ENCODE measurements around the gene SLC35E1. TPM values are rescaled to one million over a fixed set of nuclear protein-coding genes. Genes with fewer than 3 reads are reported as not detected.

Gene SLC35E1
- total and polyA plus RNA-seq, 9 donors, result 17.6 to 39.7 (median 30.2) TPM

DNA sequence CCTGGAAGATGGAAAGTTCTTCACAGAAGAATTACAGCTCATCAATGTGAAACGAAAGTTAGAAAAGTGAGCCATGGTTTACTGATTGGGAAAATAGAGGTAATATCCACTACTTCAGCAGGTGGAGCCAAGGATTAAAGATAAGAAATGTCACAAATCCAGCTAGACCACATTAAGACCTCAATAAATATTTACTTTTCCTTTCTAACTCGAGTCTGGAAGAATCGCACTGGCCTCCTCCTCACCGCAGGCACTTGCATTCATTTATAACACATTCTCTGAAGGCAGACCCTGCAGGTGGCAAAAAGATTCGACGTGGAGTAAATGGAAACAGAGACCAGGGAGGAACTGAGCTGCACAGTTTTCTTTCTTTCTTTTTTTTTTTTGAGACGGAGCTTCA lies 7.4 kb downstream of the SLC35E1 start:
- DNase-seq, result no peak
- H3K4me1 ChIP-seq (ENCODE audit: insufficient read depth), result no peaks in the 10 kb centered on the region
- no peaks in the 10 kb centered on the region for H3K9me3 ChIP-seq
- no peak overlapping the region for H3K4me3 ChIP-seq
- no peak overlapping the region for H3K27ac ChIP-seq
- no peaks in the 10 kb centered on the region for H3K36me3 ChIP-seq
- intact Hi-C loops (cut with DNase I), result no loop called here
- TF ChIP-seq, protein P1, sequence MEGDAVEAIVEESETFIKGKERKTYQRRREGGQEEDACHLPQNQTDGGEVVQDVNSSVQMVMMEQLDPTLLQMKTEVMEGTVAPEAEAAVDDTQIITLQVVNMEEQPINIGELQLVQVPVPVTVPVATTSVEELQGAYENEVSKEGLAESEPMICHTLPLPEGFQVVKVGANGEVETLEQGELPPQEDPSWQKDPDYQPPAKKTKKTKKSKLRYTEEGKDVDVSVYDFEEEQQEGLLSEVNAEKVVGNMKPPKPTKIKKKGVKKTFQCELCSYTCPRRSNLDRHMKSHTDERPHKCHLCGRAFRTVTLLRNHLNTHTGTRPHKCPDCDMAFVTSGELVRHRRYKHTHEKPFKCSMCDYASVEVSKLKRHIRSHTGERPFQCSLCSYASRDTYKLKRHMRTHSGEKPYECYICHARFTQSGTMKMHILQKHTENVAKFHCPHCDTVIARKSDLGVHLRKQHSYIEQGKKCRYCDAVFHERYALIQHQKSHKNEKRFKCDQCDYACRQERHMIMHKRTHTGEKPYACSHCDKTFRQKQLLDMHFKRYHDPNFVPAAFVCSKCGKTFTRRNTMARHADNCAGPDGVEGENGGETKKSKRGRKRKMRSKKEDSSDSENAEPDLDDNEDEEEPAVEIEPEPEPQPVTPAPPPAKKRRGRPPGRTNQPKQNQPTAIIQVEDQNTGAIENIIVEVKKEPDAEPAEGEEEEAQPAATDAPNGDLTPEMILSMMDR (IDR thresholded peaks at IDR 0.05), result no peak
- TF ChIP-seq EP300 (IDR thresholded peaks at IDR 0.05) (no peak), POLR2A (IDR thresholded peaks at IDR 0.05) (no peak)
- H3K27me3 ChIP-seq, result no peaks in the 10 kb centered on the region
- 84 to 85% (median 84%) methylated on average over 7 of the region's 7 CpGs for WGBS, 3 donors

DNA sequence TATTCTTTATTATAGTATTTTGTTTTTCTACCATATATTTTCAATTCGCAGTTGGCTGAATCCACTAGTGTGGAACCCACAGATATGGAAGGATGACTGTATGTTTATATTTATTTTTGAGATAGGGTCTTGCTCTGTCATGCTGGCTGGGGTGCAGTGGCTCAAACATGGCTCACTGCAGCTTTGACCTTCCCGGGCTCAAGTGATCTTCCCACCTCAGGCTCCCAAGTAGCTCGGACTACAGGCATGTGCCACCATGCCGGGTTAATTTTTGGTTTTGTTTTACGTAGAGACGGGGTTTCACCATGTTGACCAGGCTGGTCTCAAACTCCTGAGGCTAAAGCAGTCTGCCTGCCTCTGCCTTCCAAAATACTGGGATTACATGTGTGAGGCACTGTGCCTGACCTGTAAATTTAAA lies 9.6 kb downstream of the SLC35E1 start:
- 82 to 92% (median 82%) methylated on average over 6 of the region's 6 CpGs for WGBS, 3 donors
- Histone ChIP-seq H3K36me3 (no peaks in the 10 kb centered on the region), H3K9me3 (no peaks in the 10 kb centered on the region), H3K4me1 (ENCODE audit: insufficient read depth) (no peaks in the 10 kb centered on the region), H3K27ac (no peak overlapping the region), H3K27me3 (no peaks in the 10 kb centered on the region), H3K4me3 (no peak overlapping the region)
- intact Hi-C loops (cut with DNase I), result no loop called here
- TF ChIP-seq, protein P1 (IDR thresholded peaks at IDR 0.05), result no peak
- TF ChIP-seq POLR2A (IDR thresholded peaks at IDR 0.05) (no peak), EP300 (IDR thresholded peaks at IDR 0.05) (no peak)
- DNase-seq, result no peak

DNA sequence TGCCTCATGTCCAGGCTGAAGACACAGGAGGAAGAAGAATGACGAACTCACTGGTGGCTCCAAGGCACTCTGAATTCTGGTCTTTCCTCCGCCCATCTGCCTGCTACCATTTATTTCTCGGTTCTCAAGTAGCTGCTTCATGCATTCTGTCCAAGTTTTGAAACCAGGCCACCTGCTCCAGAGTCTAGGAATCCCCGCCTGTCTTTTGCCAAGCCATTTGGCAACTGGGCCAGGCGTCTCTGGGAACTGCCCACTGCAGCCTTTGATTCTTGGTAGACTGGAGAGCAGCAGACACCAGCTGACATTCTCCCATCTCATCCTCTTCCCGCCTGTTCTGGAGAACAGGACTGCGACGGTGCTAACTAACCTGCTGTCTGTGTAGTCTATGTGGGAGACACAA lies 10.8 kb downstream of the SLC35E1 start:
- intact Hi-C loops (cut with DNase I), result no loop called here
- Histone ChIP-seq H3K36me3 (no peaks in the 10 kb centered on the region), H3K4me3 (no peak overlapping the region), H3K27me3 (no peaks in the 10 kb centered on the region), H3K9me3 (no peaks in the 10 kb centered on the region), H3K27ac (no peak overlapping the region), H3K4me1 (ENCODE audit: insufficient read depth) (no peaks in the 10 kb centered on the region)
- TF ChIP-seq POLR2A (IDR thresholded peaks at IDR 0.05) (no peak), EP300 (IDR thresholded peaks at IDR 0.05) (no peak)
- TF ChIP-seq, protein P1 (IDR thresholded peaks at IDR 0.05), result no peak
- DNase-seq, result no peak
- WGBS, 3 donors, result 74 to 78% (median 78%) methylated on average over 8 of the region's 8 CpGs

DNA sequence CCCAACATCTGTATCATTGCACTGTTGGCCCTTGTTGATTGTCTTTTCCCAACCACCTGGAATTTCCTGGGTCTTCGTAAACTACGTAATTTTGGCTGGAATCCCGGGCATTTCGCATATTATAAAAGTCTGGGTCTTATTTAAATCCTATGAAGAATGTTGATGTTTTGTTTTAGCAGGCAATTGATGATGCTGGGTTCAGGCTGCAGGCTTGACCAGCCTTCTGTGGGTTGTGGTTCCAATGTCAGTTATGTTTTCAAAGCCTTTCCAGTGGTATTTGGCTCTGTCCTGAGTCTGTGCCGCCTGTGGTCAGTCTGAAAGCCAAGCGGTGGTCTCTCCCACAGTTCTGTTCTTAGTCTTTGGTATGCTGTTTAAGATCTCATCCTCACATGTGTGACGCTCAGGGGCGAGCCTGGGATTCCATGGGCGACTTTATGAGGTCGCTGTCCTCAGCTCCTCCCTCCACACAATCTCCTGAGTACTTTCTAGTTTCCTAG lies 12.4 kb downstream of the SLC35E1 start:
- H3K36me3 ChIP-seq, result no peaks in the 10 kb centered on the region
- H3K27ac ChIP-seq, result no peak overlapping the region
- TF ChIP-seq POLR2A (IDR thresholded peaks at IDR 0.05), result no peak
- no peak for TF ChIP-seq EP300 (IDR thresholded peaks at IDR 0.05)
- TF ChIP-seq, protein P1 (IDR thresholded peaks at IDR 0.05), result no peak

More for the DNA sequence above, 12.4 kb downstream of the SLC35E1 start:
- H3K4me1 ChIP-seq (ENCODE audit: insufficient read depth), result no peaks in the 10 kb centered on the region
- no peak for DNase-seq
- H3K9me3 ChIP-seq, result no peaks in the 10 kb centered on the region
- 34 to 52% (median 43%) methylated on average over 10 of the region's 10 CpGs for WGBS, 3 donors
- no peaks in the 10 kb centered on the region for H3K27me3 ChIP-seq
- intact Hi-C loops (cut with DNase I), result no loop called here
- no peak overlapping the region for H3K4me3 ChIP-seq
